Hepatocyte (in vitro differentiated cells): Measurements from ENCODE around the gene ZC3H11A. TPM values are rescaled to one million over a fixed set of nuclear protein-coding genes. Genes with fewer than 3 reads are reported as not detected.

Experiments used
- DNase-seq: peaks from one replicate; pipeline ENCODE4 v3.0.0-alpha.2; 2016; ENCODE audit warnings: low spot score
- H2AFZ ChIP-seq: fragments of 200-600 bp; sonication (generic); 2 replicates; pipeline ENCODE4 v1.6.0; 2016; ENCODE audit warnings: antibody characterized with exemption, mild to moderate bottlenecking
- H3K27ac ChIP-seq: fragments of 200-600 bp; sonication (generic); 2 replicates; pipeline ENCODE4 v1.5.1; 2016; ENCODE audit warnings: mild to moderate bottlenecking
- H3K27me3 ChIP-seq: fragments of 200-600 bp; sonication (generic); 2 replicates; pipeline ENCODE4 v1.6.1; 2016
- H3K36me3 ChIP-seq: fragments of 200-600 bp; sonication (generic); replicated peaks from 2 replicates; pipeline ENCODE4 v1.5.1; 2016; ENCODE audit warnings: low read depth; ENCODE audit not compliant: insufficient read depth
- H3K4me1 ChIP-seq: fragments of 200-600 bp; sonication (generic); 2 replicates; pipeline ENCODE4 v1.5.1; 2016; ENCODE audit warnings: mild to moderate bottlenecking, moderate library complexity; ENCODE audit not compliant: insufficient read depth
- H3K4me2 ChIP-seq: fragments of 200-600 bp; sonication (generic); 2 replicates; pipeline ENCODE4 v1.6.0; 2016
- H3K4me3 ChIP-seq: fragments of 200-600 bp; sonication (generic); 2 replicates; pipeline ENCODE4 v1.5.1; 2016; ENCODE audit warnings: mild to moderate bottlenecking
- H3K79me2 ChIP-seq: fragments of 200-600 bp; sonication (generic); 2 replicates; pipeline ENCODE4 v1.6.0; 2017; ENCODE audit warnings: mild to moderate bottlenecking
- H3K9me2 ChIP-seq: fragments of 200-600 bp; sonication (generic); replicated peaks from 2 replicates; pipeline ENCODE4 v1.6.0; 2017; ENCODE audit warnings: mild to moderate bottlenecking; ENCODE audit not compliant: insufficient read depth
- H3K9me3 ChIP-seq: fragments of 200-600 bp; sonication (generic); 2 replicates; pipeline ENCODE4 v1.5.1; 2016; ENCODE audit warnings: low read depth, mild to moderate bottlenecking
- H4K20me1 ChIP-seq: fragments of 200-600 bp; sonication (generic); 2 replicates; pipeline ENCODE4 v1.6.0; 2016; ENCODE audit warnings: mild to moderate bottlenecking; ENCODE audit not compliant: insufficient read depth, poor library complexity, severe bottlenecking
- EZH2 ChIP-seq: fragments of 200-600 bp; sonication (generic); IDR thresholded peaks from 2 replicates; pipeline ENCODE4 v1.6.1; 2016; ENCODE audit warnings: antibody characterized with exemption, mild to moderate bottlenecking, borderline replicate concordance
- EZH2phosphoT487 ChIP-seq: fragments of 200-600 bp; sonication (generic); IDR thresholded peaks from one replicate; pipeline ENCODE4 v1.6.1; 2018; ENCODE audit warnings: antibody characterized with exemption, mild to moderate bottlenecking, low read depth, moderate library complexity; ENCODE audit not compliant: unreplicated experiment, severe bottlenecking
- WGBS: methylation state at CpG from one replicate; pipeline ENCODE4 v1.1.6; 2016; ENCODE audit warnings: low lambda C conversion rate; ENCODE audit errors: missing lambda C conversion rate; 5-methylcytosine and 5-hydroxymethylcytosine counted together
- polyA plus RNA-seq: library from polyadenylated mRNA; unstranded; fragments of >200 nt; fragmentation: Nextera tagmentation; extraction: Ambion mirVana; gene quantifications from 2 replicates; pipeline ENCODE4 v1.2.1, GENCODE V29; 2016
- total RNA-seq: library from RNA; depleted of rRNA; stranded (reverse); fragments of >200 nt; gene quantifications from 2 replicates; pipeline ENCODE4 v1.2.3, GENCODE V29; 2014
- TF ChIP-seq, protein P1 (sequence below): fragments of 200-600 bp; sonication (generic); IDR thresholded peaks from 2 replicates; pipeline ENCODE4 v1.5.1; 2016; ENCODE audit warnings: antibody characterized with exemption, mild to moderate bottlenecking; ENCODE audit not compliant: poor library complexity

The ZC3H11A gene
- total and polyA plus RNA-seq, 2 experiments from 2014 or later, result 34.9 to 120 TPM

DNA sequence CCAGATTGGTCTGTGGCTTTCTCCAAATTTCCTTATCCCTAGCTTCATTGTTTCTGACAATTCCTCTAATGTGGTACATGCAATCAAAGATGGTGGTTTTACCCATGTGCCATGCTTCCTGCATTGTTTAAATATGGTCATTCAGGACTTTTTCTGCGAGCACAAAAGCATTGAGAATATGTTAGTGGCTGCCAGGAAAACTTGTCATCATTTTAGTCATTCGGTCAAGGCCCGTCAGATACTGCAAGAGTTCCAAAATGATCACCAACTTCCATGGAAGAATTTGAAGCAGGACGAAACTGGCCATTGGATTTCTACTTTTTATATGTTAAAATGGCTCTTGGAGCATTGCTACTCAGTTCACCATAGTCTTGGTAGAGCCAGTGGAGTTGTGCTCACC is 3.7 kb downstream of the ZC3H11A start:
- H2AFZ ChIP-seq, result no peak overlapping the region
- no peaks in the 10 kb centered on the region for H3K27me3 ChIP-seq
- peaks cover 3% of the 10 kb centered on the region for H3K36me3 ChIP-seq
- H3K27ac ChIP-seq, result no peak overlapping the region
- peaks cover 75% of the 10 kb centered on the region for H4K20me1 ChIP-seq
- H3K79me2 ChIP-seq, result peaks cover 83% of the 10 kb centered on the region
- no peak for DNase-seq
- no peak overlapping the region for H3K4me3 ChIP-seq
- no peaks in the 10 kb centered on the region for H3K9me2 ChIP-seq
- no peak overlapping the region for H3K4me2 ChIP-seq
- H3K9me3 ChIP-seq, result no peaks in the 10 kb centered on the region
- over 99% methylated on average over 4 of the region's 4 CpGs for WGBS
- TF ChIP-seq EZH2, result no peak
- TF ChIP-seq, protein P1, sequence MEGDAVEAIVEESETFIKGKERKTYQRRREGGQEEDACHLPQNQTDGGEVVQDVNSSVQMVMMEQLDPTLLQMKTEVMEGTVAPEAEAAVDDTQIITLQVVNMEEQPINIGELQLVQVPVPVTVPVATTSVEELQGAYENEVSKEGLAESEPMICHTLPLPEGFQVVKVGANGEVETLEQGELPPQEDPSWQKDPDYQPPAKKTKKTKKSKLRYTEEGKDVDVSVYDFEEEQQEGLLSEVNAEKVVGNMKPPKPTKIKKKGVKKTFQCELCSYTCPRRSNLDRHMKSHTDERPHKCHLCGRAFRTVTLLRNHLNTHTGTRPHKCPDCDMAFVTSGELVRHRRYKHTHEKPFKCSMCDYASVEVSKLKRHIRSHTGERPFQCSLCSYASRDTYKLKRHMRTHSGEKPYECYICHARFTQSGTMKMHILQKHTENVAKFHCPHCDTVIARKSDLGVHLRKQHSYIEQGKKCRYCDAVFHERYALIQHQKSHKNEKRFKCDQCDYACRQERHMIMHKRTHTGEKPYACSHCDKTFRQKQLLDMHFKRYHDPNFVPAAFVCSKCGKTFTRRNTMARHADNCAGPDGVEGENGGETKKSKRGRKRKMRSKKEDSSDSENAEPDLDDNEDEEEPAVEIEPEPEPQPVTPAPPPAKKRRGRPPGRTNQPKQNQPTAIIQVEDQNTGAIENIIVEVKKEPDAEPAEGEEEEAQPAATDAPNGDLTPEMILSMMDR, result no peak
- no peak for TF ChIP-seq EZH2phosphoT487
- peaks cover 17% of the 10 kb centered on the region for H3K4me1 ChIP-seq

DNA sequence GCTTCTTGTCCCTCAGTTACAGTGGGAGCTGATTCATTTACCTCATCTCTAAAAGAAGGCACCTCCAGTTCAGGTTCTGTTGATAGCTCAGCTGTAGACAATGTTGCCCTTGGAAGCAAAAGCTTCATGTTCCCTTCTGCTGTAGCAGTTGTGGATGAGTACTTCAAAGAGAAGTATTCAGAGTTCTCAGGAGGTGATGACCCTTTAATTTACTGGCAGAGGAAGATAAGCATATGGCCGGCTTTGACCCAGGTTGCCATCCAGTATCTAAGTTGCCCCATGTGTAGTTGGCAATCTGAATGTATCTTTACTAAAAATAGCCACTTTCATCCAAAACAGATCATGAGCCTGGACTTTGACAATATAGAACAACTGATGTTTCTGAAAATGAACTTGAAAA is 4.5 kb downstream of the ZC3H11A start:
- H3K4me2 ChIP-seq, result peak overlapping the region; percentile 23
- H3K79me2 ChIP-seq, result peaks cover 91% of the 10 kb centered on the region
- 52% methylated on average over 1 of the region's 1 CpG for WGBS
- TF ChIP-seq, protein P1, result no peak
- no peak for TF ChIP-seq EZH2phosphoT487
- TF ChIP-seq EZH2, result no peak
- H3K27me3 ChIP-seq, result no peaks in the 10 kb centered on the region
- H4K20me1 ChIP-seq, result peaks cover 83% of the 10 kb centered on the region
- no peak overlapping the region for H2AFZ ChIP-seq
- H3K4me3 ChIP-seq, result no peak overlapping the region
- H3K27ac ChIP-seq, result no peak overlapping the region
- no peak for DNase-seq
- H3K36me3 ChIP-seq, result peaks cover 3% of the 10 kb centered on the region
- H3K9me2 ChIP-seq, result no peaks in the 10 kb centered on the region
- peaks cover 15% of the 10 kb centered on the region for H3K4me1 ChIP-seq
- no peaks in the 10 kb centered on the region for H3K9me3 ChIP-seq

DNA sequence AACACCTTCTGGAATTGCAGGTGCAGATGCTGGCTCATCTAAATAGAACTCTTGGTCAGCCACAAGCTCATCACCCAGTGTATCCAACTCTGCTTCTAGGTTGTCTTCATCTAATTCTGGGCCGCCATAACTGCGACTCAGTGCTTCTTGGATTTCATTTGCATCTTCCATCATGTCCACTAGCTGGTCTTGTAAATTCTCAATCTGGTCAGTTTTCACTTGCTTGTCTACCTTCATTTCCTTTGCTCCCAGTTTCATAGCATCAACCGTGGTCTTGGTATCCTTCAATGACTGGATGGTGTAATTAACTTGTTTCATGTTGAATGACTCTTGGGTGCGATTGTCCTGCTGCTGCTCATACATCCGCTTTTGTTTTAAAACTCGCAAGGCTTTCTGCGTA is 10.3 kb downstream of the ZC3H11A start:
- no peaks in the 10 kb centered on the region for H3K9me3 ChIP-seq
- H3K4me1 ChIP-seq, result no peaks in the 10 kb centered on the region
- no peaks in the 10 kb centered on the region for H3K36me3 ChIP-seq
- H4K20me1 ChIP-seq, result peaks cover 90% of the 10 kb centered on the region
- TF ChIP-seq, protein P1, result no peak
- TF ChIP-seq EZH2 (no peak), EZH2phosphoT487 (no peak)
- no peaks in the 10 kb centered on the region for H3K27me3 ChIP-seq
- no peak overlapping the region for H3K4me3 ChIP-seq
- H3K27ac ChIP-seq, result no peak overlapping the region
- H3K4me2 ChIP-seq, result no peak overlapping the region
- no peaks in the 10 kb centered on the region for H3K9me2 ChIP-seq
- 96% methylated on average over 7 of the region's 7 CpGs for WGBS
- H2AFZ ChIP-seq, result no peak overlapping the region
- H3K79me2 ChIP-seq, result peaks cover 100% of the 10 kb centered on the region
- no peak for DNase-seq

DNA sequence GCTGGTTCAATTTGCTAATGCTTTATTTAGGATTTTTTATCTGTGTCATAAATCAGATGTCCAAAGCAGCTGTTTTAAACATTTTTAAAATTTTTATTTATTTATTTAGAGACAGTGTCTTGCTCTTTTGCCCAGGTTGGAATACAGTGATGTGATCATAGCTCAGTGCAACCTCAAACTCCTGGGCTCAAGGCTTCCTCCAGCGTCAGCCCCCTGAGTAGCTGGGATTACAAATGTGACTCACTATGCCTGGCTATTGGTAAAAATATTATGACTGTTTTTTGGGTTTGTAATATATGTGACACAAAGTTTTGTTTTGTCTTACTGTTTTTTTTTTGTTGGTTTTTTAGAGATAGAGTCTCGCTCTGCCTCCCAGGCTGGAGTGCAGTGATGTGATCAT is 11.8 kb downstream of the ZC3H11A start:
- Histone ChIP-seq H3K36me3 (no peaks in the 10 kb centered on the region), H3K27me3 (no peaks in the 10 kb centered on the region), H3K27ac (no peak overlapping the region), H3K9me2 (no peaks in the 10 kb centered on the region), H3K4me1 (no peaks in the 10 kb centered on the region), H3K4me2 (no peak overlapping the region), H2AFZ (no peak overlapping the region), H3K79me2 (peaks cover 100% of the 10 kb centered on the region), H3K4me3 (no peak overlapping the region), H4K20me1 (peaks cover 88% of the 10 kb centered on the region), H3K9me3 (no peaks in the 10 kb centered on the region)
- WGBS, result 85% methylated on average over 2 of the region's 2 CpGs
- TF ChIP-seq, protein P1, result no peak
- TF ChIP-seq EZH2 (no peak), EZH2phosphoT487 (no peak)
- peak; percentile 15 for DNase-seq
